Mesendoderm (in vitro differentiated cells): ENCODE data around the gene IFNL1.
"Not testable (repeated sequence)": the region's sequence is repeated elsewhere in the genome, so short reads cannot be mapped to it uniquely, and the experiment has no call there.

Experiments
- DNase-seq: peaks from one replicate; pipeline ENCODE4 v3.0.0; 2013
- H2AK5ac ChIP-seq: 2 replicates; pipeline ENCODE4 v1.6.1; 2013; ENCODE audit warnings: low read length, inconsistent platforms
- H2BK120ac ChIP-seq: 2 replicates; pipeline ENCODE4 v1.6.1; 2013; ENCODE audit warnings: low read depth, mild to moderate bottlenecking, low read length, moderate library complexity, mixed read lengths
- H2BK15ac ChIP-seq: replicated peaks from 2 replicates; pipeline ENCODE4 v1.6.1; 2013; ENCODE audit warnings: low read depth, mild to moderate bottlenecking, moderate library complexity
- H2BK5ac ChIP-seq: 2 replicates; pipeline ENCODE4 v1.6.1; 2013; ENCODE audit warnings: low read length, inconsistent platforms
- H3K18ac ChIP-seq: 2 replicates; pipeline ENCODE4 v1.6.1; 2013; ENCODE audit warnings: mild to moderate bottlenecking, low read length, mixed read lengths
- H3K23ac ChIP-seq: one replicate; pipeline ENCODE4 v1.6.1; 2013; ENCODE audit warnings: low read length
- H3K27ac ChIP-seq: 2 replicates; pipeline ENCODE4 v1.5.1; 2013; ENCODE audit warnings: low read depth, mild to moderate bottlenecking, inconsistent platforms, low read length, moderate library complexity
- H3K27me3 ChIP-seq: 2 replicates; pipeline ENCODE4 v1.6.1; 2013; ENCODE audit warnings: low read length, control low read depth, mild to moderate bottlenecking, inconsistent platforms; ENCODE audit not compliant: insufficient read depth, poor library complexity
- H3K36me3 ChIP-seq: 2 replicates; pipeline ENCODE4 v1.6.1; 2013; ENCODE audit warnings: low read length, inconsistent platforms; ENCODE audit not compliant: control insufficient read depth, insufficient read depth
- H3K4ac ChIP-seq: one replicate; pipeline ENCODE4 v1.6.1; 2013; ENCODE audit warnings: low read depth, mild to moderate bottlenecking, low read length, moderate library complexity
- H3K4me1 ChIP-seq: 2 replicates; pipeline ENCODE4 v1.6.1; 2013; ENCODE audit warnings: low read depth, low read length, inconsistent platforms; ENCODE audit not compliant: control insufficient read depth
- H3K4me2 ChIP-seq: 2 replicates; pipeline ENCODE4 v1.6.1; 2013; ENCODE audit warnings: low read length
- H3K4me3 ChIP-seq: 2 replicates; pipeline ENCODE4 v1.5.1; 2013; ENCODE audit warnings: mild to moderate bottlenecking, low read length
- H3K56ac ChIP-seq: one replicate; pipeline ENCODE4 v1.6.1; 2013; ENCODE audit warnings: low read length
- H3K79me1 ChIP-seq: 2 replicates; pipeline ENCODE4 v1.6.1; 2013; ENCODE audit warnings: low read length, inconsistent platforms
- H3K79me2 ChIP-seq: 2 replicates; pipeline ENCODE4 v1.6.1; 2013; ENCODE audit warnings: mild to moderate bottlenecking, low read length; ENCODE audit not compliant: control insufficient read depth, insufficient read depth
- H3K9ac ChIP-seq: 2 replicates; pipeline ENCODE4 v1.6.1; 2013; ENCODE audit warnings: low read length, inconsistent platforms
- H4K5ac ChIP-seq: one replicate; pipeline ENCODE4 v1.6.1; 2013; ENCODE audit warnings: low read length
- H4K8ac ChIP-seq: one replicate; pipeline ENCODE4 v1.6.1; 2013; ENCODE audit warnings: low read depth, mild to moderate bottlenecking, control low read depth, low read length, moderate library complexity
- WGBS: extraction: QIAGEN DNeasy Blood & Tissue Kit; methylation state at CpG from one replicate; pipeline ENCODE4 v1.1.7; 2013; ENCODE audit warnings: low lambda C conversion rate, missing lambda C conversion rate; ENCODE audit not compliant: insufficient coverage; ENCODE audit errors: extremely low coverage; 5-methylcytosine and 5-hydroxymethylcytosine counted together

IFNL1 gene

GRCh38 chr19:39332738-39333137 is 36.5 kb downstream of the IFNL1 start:
- not testable (repeated sequence) for H3K36me3 ChIP-seq, H3K56ac ChIP-seq, H2BK15ac ChIP-seq, H3K4me2 ChIP-seq, H3K4me1 ChIP-seq, H3K79me1 ChIP-seq, H3K4ac ChIP-seq, H3K27me3 ChIP-seq, H3K4me3 ChIP-seq, H3K18ac ChIP-seq, H3K79me2 ChIP-seq, H2AK5ac ChIP-seq, H4K5ac ChIP-seq, H3K27ac ChIP-seq, H2BK5ac ChIP-seq, H2BK120ac ChIP-seq, H4K8ac ChIP-seq, H3K9ac ChIP-seq, DNase-seq, H3K23ac ChIP-seq
- WGBS: no CpG with 5 or more reads among the region's 6 CpGs

- no peak overlapping the region for H2BK120ac ChIP-seq
- WGBS: no CpG with 5 or more reads among the region's 6 CpGs
Observed at GRCh38 chr19:39333507-39333906, 37.3 kb downstream of the IFNL1 start.

GRCh38 chr19:39334444-39334976 is 38.3 kb downstream of the IFNL1 start:
- Histone ChIP-seq H3K56ac (no peak overlapping the region), H3K27ac (no peak overlapping the region), H3K4me3 (no peak overlapping the region), H3K79me2 (no peaks in the 10 kb centered on the region), H4K5ac (no peak overlapping the region), H2BK5ac (no peak overlapping the region), H3K23ac (no peak overlapping the region), H3K4me2 (no peak overlapping the region), H3K9ac (no peak overlapping the region), H3K4ac (no peak overlapping the region), H3K79me1 (no peaks in the 10 kb centered on the region), H3K18ac (no peak overlapping the region), H2AK5ac (no peak overlapping the region), H2BK15ac (no peak overlapping the region), H3K36me3 (no peaks in the 10 kb centered on the region), H3K27me3 (no peaks in the 10 kb centered on the region), H3K4me1 (no peaks in the 10 kb centered on the region), H2BK120ac (no peak overlapping the region), H4K8ac (no peak overlapping the region)
- no CpG with 5 or more reads among the region's 5 CpGs for WGBS
- no peak for DNase-seq

More at GRCh38 chr19:39333507-39333906, 37.3 kb downstream of the IFNL1 start:
- H4K5ac ChIP-seq: no peak overlapping the region
- no peaks in the 10 kb centered on the region for H3K4me1 ChIP-seq
- H3K18ac ChIP-seq: no peak overlapping the region
- no peaks in the 10 kb centered on the region for H3K27me3 ChIP-seq
- H3K4me2 ChIP-seq: no peak overlapping the region
- H4K8ac ChIP-seq: no peak overlapping the region
- H3K79me1 ChIP-seq: no peaks in the 10 kb centered on the region
- no peak overlapping the region for H3K4ac ChIP-seq
- no peak overlapping the region for H2BK15ac ChIP-seq
- H3K23ac ChIP-seq: no peak overlapping the region
- no peak overlapping the region for H3K4me3 ChIP-seq
- H2BK5ac ChIP-seq: no peak overlapping the region
- no peak for DNase-seq
- H3K36me3 ChIP-seq: no peaks in the 10 kb centered on the region
- H2AK5ac ChIP-seq: no peak overlapping the region
- H3K56ac ChIP-seq: no peak overlapping the region
- H3K27ac ChIP-seq: no peak overlapping the region
- no peaks in the 10 kb centered on the region for H3K79me2 ChIP-seq
- H3K9ac ChIP-seq: no peak overlapping the region

- no peak overlapping the region for H4K5ac ChIP-seq
- no peak overlapping the region for H4K8ac ChIP-seq
- no peak overlapping the region for H2BK120ac ChIP-seq
- H3K9ac ChIP-seq: no peak overlapping the region
- WGBS: no CpG with 5 or more reads among the region's 6 CpGs
- H3K27ac ChIP-seq: no peak overlapping the region
- no peak for DNase-seq
- no peaks in the 10 kb centered on the region for H3K27me3 ChIP-seq
- H3K4ac ChIP-seq: no peak overlapping the region
- no peaks in the 10 kb centered on the region for H3K36me3 ChIP-seq
- H3K23ac ChIP-seq: no peak overlapping the region
- H2BK15ac ChIP-seq: no peak overlapping the region
- no peak overlapping the region for H2BK5ac ChIP-seq
- no peaks in the 10 kb centered on the region for H3K79me2 ChIP-seq
- H3K4me3 ChIP-seq: no peak overlapping the region
- H3K79me1 ChIP-seq: no peaks in the 10 kb centered on the region
- no peaks in the 10 kb centered on the region for H3K4me1 ChIP-seq
- H3K56ac ChIP-seq: no peak overlapping the region
- no peak overlapping the region for H3K4me2 ChIP-seq
- H3K18ac ChIP-seq: no peak overlapping the region
- H2AK5ac ChIP-seq: no peak overlapping the region
Observed at GRCh38 chr19:39335168-39335548, 39.0 kb downstream of the IFNL1 start.

- Histone ChIP-seq H2BK15ac (no peak overlapping the region), H3K4ac (no peak overlapping the region), H3K56ac (no peak overlapping the region), H3K36me3 (no peaks in the 10 kb centered on the region), H3K23ac (no peak overlapping the region), H3K18ac (no peak overlapping the region), H3K4me3 (no peak overlapping the region), H3K27me3 (no peaks in the 10 kb centered on the region), H3K79me1 (no peaks in the 10 kb centered on the region), H3K4me1 (peaks cover 2% of the 10 kb centered on the region), H3K79me2 (no peaks in the 10 kb centered on the region), H2BK120ac (no peak overlapping the region), H4K5ac (no peak overlapping the region), H4K8ac (no peak overlapping the region), H2AK5ac (no peak overlapping the region), H2BK5ac (no peak overlapping the region), H3K4me2 (no peak overlapping the region), H3K27ac (no peak overlapping the region), H3K9ac (no peak overlapping the region)
- no peak for DNase-seq
- no CpG with 5 or more reads among the region's 3 CpGs for WGBS
Observed at GRCh38 chr19:39336483-39336882, 40.3 kb downstream of the IFNL1 start.

GRCh38 chr19:39339674-39340073 is 43.5 kb downstream of the IFNL1 start:
- no peak overlapping the region for H2AK5ac ChIP-seq
- no peak for DNase-seq
- no peak overlapping the region for H3K4me3 ChIP-seq
- H4K8ac ChIP-seq: no peak overlapping the region
- peaks cover 6% of the 10 kb centered on the region for H3K79me1 ChIP-seq
- no peak overlapping the region for H4K5ac ChIP-seq
- no peak overlapping the region for H3K9ac ChIP-seq
- no CpG with 5 or more reads among the region's 1 CpG for WGBS
- no peak overlapping the region for H2BK5ac ChIP-seq
- H3K18ac ChIP-seq: no peak overlapping the region
- H3K36me3 ChIP-seq: no peaks in the 10 kb centered on the region
- H3K56ac ChIP-seq: no peak overlapping the region
- H3K79me2 ChIP-seq: peaks cover 6% of the 10 kb centered on the region
- peaks cover 2% of the 10 kb centered on the region for H3K4me1 ChIP-seq
- no peak overlapping the region for H2BK15ac ChIP-seq
- H3K27ac ChIP-seq: no peak overlapping the region
- no peak overlapping the region for H3K23ac ChIP-seq
- H2BK120ac ChIP-seq: no peak overlapping the region
- no peak overlapping the region for H3K4ac ChIP-seq
- no peaks in the 10 kb centered on the region for H3K27me3 ChIP-seq
- no peak overlapping the region for H3K4me2 ChIP-seq
